HuH-7 (cell line): ENCODE measurements around the gene MYH14.
"Not testable (repeated sequence)": the region's sequence is repeated elsewhere in the genome, so short reads cannot be mapped to it uniquely, and the experiment has no call there.

Experiments used
- DNase-seq: peaks from one replicate; pipeline ENCODE4 v3.0.0; 2011; ENCODE audit warnings: low spot score

The MYH14 gene

GRCh38 chr19:50320051-50320450, 116.6 kb downstream of the MYH14 start:
- DNase-seq, result no peak

GRCh38 chr19:50320596-50320995, 117.2 kb downstream of the MYH14 start:
- no peak for DNase-seq

GRCh38 chr19:50321831-50322230, 118.4 kb downstream of the MYH14 start:
- no peak for DNase-seq

GRCh38 chr19:50322234-50322633, 118.8 kb downstream of the MYH14 start:
- DNase-seq, result no peak

GRCh38 chr19:50322931-50323781, 119.7 kb downstream of the MYH14 start:
- DNase-seq, result no peak

- DNase-seq, result no peak
Measured at GRCh38 chr19:50323782-50324133, 120.3 kb downstream of the MYH14 start.

- DNase-seq, result no peak
Measured at GRCh38 chr19:50324331-50324730, 120.9 kb downstream of the MYH14 start.

- peak; percentile 99 for DNase-seq
Measured at GRCh38 chr19:50325310-50326100, 122.1 kb downstream of the MYH14 start.

- no peak for DNase-seq
Measured at GRCh38 chr19:50326101-50326664, 122.8 kb downstream of the MYH14 start.

GRCh38 chr19:50327013-50327412, 123.6 kb downstream of the MYH14 start:
- no peak for DNase-seq

- no peak for DNase-seq
Measured at GRCh38 chr19:50327461-50328223, 124.2 kb downstream of the MYH14 start.

- no peak for DNase-seq
Measured at GRCh38 chr19:50328224-50328872, 124.9 kb downstream of the MYH14 start.

GRCh38 chr19:50328873-50329145, 125.4 kb downstream of the MYH14 start:
- peak; percentile 92 for DNase-seq

- DNase-seq, result peak; percentile 94
Measured at GRCh38 chr19:50329146-50329925, 125.9 kb downstream of the MYH14 start, which contains the start of gene KCNC3. KCNC3 (minus strand) TSS chr19:50329377; CDS start chr19:50329082, 295 bp downstream.

- not testable (repeated sequence) for DNase-seq
Measured at GRCh38 chr19:50329926-50330294, 126.5 kb downstream of the MYH14 start.

GRCh38 chr19:50330365-50331078, 127.1 kb downstream of the MYH14 start:
- DNase-seq, result peak; percentile 88

GRCh38 chr19:50331221-50331993, 128.0 kb downstream of the MYH14 start:
- no peak for DNase-seq

GRCh38 chr19:50331994-50332243, 128.5 kb downstream of the MYH14 start:
- no peak for DNase-seq

GRCh38 chr19:50332244-50333038, 129.0 kb downstream of the MYH14 start:
- DNase-seq, result no peak
